ENCODE measurements around the gene RBM38.

RBM38 gene

DNA sequence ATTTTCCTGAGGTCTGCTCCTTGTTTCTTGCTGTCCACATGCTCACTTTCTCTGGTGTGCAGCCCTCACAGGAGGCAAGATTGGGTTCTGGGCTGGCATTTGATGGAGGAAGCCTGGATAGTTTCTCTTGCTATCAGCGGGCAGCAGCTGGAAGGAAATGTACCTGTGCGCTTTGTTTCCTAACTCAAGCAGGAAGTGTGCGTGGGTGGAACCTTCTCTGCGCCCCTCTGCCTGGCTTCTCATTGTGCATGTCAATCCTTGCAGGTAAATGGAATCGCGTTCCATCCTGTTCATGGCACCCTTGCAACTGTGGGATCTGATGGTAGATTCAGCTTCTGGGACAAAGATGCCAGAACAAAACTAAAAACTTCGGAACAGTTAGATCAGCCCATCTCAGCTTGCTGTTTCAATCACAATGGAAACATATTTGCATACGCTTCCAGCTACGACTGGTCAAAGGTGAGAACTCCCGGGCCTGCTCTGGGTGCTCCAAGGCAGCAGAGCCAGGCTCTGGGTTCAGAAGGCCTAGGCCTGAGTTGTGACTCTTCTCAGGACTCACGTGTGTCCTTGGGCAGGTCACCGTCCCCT lies 16.8 kb upstream of the RBM38 start:
- no peak for DNase-seq

DNA sequence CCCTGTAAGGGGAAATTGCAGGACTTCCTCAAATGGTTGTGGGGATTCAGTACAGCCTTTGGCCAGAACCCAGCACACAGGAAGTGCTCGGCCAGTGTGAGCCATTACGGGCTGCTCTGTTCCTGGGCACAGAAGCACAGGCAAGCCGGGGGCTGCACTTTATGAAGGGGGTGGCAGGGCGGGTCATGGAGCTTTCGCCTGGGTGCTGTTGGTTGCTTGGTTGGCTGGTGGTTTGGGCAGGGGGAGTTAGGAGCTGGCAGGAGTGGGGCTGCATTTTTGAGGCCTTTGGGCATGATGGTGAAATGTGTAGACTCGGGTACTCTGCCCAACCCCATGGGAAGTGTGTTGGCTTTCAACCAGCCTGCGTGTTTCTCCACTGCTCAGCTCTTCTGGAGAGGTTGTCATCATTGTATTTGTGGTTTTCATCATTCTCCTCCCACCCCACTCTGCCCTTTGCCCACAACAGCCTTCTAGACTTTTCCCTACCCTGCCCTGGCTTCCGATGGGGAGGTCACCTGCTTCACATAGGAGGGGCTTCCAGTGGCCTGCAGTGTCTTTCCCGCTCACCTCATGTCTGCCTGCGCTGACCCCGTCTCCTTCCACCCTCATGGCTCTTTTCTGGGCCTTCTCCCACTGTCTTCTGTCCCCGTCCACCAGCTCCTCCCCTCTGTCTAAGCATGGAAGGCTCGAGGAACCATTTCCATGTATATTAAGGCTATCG lies 16.1 kb upstream of the RBM38 start:
- DNase-seq: no peak

DNA sequence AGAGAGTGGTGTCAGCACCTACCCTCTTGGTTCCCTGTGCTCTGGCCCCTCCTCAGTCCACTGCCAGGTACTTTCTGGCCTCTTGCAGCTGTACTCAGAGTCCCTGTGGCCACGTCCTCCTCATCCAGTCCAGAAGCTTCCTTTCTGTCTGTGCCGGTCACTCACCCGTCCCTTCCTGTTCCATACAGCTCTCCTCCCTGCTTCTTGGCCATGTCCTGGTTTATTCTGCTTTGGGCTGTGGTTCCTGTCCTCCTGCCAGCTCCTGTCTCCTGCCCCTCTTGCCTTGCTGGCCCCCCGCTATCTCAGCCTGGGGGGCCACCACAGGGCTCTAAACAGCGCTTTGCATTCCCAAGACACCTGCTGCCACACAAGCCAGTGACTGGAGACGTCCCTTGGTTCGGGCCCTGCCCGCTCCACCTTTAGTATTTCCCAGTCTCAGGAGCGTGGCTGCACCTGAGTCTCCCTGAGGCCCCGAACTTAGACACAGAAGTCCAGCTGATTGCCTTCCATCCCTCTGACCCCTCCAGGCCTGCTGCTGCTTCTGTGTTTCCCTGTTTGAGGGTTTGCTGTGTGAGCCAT lies 15.5 kb upstream of the RBM38 start:
- DNase-seq: no peak

DNA sequence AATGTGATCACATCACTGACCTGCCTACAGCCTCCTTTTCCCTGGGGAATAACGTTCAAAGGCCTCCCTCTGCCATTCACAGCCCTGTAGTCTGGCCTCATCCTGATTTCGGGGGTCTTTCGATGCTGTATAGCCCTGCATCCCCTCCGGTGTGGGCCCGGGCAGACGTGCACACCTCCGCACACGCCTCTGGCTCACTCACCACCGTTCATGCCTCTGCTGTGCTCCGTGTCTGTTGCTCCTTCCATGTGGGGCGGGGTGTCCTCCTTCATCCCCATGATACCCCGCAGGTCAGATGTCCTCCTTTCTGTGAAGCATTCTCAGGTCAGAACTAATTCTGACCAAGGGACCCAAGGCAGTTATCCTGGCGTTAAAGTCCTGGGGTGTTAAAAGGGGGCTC lies 13.8 kb upstream of the RBM38 start:
- DNase-seq: no peak

DNA sequence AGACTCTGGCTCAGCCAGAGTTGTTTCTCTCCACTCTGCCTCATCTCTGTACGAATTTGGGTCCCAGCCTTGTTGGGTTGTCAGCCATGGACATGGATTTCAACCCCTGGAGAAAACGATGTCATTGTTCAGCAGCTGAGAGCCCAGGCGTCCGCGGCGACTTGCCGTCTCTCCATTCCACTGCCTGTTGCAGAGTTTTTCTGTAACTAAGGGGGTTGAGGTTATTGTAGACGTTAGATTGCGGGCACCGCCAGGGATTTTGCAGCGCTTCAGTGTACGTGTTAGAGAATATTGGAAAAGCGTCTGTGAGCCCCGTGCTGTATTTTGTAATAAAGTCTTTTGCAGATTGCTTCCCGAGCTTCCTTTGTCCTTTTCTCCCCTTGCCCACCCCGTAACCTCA lies 13.1 kb upstream of the RBM38 start:
- no peak for DNase-seq

DNA sequence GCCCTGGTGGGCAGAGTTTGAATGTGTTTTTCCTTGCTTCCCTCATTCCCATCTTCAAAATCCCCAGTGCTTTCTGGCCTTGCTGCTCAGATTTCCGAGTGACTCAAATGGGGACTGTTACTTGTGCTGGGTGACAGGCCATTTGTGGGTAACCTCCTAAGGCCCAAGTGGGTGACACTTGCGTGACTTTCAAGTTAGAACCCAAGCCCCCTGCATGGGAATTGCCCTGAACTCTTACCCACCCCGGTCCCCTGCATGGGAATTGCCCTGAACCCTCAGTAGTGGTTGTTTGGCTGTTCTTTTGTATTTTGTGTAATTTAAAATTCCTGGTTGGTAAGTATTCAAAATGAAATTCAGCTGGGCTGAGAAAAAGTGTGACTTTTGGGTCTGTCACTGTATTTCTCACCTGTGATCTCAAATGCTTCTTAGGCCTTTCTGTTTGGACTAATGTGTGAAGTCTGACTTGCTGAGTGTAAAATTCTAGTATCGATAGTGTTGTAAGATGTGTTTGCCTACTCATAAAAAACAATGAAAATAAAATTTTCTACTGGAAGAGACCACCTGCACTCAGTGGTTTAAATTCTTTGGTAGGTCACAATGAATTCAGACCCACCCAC lies 12.4 kb upstream of the RBM38 start:
- no peak for DNase-seq

DNA sequence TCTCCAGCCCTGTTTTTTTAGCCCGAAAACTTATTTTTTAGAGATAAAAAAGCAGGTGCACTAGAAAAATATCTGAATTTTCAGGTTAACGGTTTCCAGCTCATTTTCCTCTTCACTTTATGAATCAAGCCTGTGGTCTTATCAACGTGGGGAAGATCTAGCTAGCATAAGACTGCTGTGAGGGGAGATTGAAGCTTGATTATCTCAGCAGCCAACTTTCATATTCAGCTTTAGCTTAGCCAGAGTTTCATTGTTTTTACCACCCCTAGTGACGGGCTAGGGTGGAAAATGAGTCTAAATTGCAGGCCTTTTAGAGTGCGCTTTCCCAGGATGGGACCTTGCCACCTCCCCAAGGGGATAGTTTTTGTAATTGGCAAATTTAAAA lies 11.9 kb upstream of the RBM38 start:
- no peak for DNase-seq

DNA sequence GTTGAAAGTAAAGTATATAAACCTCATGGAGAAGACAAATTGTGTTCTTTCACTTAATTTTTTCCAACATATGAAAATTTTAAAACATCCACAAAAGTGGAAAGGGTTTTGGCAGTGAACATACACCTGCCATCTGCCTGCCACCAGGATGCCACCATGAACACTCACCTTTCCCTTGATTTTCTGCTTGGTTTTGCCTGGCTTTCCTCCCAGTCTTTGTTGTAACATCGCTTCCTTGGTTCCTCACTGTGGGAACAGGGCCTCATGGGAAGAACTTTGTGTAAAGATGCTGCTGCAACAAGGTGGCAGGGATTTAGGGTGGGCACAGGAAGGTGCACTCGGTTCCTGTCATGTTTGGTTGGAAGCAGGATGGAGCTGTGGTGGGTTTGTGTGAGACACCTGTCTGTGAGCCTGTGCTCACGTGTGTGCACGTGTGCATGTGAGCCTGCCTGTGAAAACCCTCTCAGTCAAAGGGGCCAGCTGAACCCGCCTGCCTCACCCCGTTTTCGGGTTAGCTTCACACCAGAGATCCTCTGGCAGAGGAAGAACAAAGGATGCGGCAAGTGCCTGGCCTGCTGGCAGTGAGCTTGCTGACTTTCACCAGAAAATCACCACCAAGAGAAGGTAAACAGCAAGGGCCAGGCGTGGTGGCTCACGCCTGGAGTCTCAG lies 11.0 kb upstream of the RBM38 start:
- no peak for DNase-seq

DNA sequence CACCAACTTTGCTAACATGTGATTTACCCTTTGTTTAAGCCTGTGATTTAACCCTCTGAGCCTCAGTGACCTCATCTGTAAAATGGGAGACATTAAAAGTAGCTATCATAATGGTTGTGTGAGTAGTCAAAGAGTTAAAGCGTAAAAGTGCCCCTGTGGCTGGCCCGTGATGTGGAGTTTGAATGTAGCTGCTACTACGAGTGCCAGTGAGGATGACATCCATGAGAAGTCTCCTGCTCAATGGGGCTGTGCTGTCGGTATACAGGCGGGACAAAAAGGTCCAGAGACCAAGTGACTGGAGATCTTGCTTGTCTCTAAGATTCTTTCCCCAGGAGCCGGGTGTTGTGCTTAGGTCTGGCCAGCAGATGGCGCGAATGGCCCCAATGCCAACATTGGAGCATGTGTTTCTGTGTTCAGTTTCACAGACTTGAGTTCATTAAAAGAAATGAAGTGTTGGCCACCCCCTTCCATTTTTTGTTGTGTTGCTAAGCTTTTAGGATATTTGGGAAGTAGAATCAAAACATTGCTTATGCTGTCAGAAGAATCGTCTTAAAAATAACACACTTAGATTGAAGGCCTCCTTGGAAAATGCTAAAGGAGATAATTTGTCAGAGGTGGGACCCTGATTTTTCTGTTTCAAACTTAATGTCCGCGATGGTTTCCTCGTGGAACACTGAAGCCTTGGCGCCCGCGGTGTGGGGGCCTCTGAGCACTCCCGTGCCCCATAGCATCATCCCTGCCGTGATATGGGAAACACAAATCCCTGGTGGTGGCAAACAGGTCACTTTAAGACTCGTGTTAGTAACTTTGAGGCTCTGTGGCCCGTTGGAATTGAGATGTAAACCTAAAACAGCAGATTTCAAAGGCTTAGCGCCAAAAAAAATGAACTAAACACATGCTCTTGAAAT lies 9.3 kb upstream of the RBM38 start:
- peak; percentile 59 for DNase-seq

DNA sequence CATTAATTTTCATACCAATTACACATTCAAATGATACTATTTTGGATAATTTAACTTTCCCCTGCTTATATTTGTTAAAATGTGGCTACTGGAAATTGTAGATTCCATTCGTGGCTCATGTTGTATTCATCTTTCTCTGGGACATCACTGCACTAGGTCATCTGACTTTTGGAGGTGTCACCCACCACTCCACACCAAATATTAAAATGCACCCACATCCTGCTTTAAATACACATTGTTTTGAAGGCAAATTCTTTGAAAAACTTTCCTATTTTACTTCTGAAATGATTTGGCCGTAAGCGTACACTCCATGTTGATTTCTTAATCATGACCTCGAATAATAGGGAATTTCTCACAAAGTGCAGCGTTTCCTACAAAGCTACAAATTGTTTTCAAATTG lies 8.7 kb upstream of the RBM38 start:
- DNase-seq: no peak

DNA sequence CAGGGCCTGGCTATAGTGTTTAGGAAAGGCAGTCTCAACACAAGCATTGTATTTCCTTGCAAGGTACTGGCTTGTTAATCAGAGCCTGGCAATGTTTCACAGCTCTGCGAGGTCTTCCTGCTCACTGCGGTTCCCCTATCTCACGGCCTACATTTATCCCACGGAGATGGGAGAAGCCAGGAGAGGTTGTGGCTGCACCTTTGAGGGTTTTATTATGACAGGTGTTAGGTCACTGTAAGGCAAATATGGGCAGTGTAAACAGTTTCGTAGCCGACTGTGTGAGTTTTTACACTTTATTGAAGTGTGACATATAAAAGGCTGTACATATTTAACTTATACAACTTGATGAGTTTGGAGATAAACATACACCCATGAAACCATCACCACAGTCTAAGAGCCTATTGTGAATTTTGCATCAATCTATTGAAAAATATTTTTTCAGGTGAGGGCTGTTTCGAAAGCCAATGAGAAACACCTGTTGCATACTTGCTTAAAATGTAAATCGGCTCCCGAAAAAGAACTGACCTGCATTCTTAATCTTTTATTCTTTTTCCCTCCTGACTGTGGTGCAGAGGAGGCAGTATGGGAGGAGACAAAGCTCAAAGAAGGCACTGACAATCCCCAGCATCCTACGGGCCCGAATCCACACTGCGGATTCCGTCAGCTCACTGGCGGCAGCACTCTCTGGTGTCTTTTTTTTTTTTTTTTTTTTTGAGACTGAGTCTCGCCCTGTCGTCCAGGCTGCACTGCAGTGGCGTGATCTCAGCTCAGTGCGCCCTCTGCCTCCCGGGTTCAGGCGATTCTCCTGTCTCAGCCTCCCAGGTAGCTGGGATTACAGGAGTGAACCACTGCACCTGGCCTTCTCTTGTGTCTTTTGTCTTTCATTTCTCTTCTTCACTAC lies 7.5 kb upstream of the RBM38 start:
- no peak for DNase-seq

DNA sequence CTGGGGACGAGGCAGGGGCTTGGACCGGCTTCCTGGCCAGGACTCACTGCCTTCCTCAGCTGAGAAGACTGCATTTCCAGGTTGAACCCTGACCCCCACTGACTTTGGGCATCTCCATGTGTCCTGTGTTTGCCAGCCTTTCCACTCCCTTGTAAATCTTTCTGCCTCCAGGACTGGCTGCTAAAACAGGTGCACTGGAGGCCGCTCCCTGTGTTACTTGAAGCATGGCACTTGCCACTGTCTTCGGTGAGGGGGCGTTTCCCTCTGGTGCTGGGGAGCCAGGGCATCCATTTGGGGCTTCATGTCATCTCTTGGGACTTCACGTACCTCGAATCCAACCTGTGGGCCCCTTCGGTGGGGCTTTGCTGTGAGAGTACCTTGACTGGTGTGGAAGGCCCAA lies 6.7 kb upstream of the RBM38 start:
- DNase-seq: no peak

DNA sequence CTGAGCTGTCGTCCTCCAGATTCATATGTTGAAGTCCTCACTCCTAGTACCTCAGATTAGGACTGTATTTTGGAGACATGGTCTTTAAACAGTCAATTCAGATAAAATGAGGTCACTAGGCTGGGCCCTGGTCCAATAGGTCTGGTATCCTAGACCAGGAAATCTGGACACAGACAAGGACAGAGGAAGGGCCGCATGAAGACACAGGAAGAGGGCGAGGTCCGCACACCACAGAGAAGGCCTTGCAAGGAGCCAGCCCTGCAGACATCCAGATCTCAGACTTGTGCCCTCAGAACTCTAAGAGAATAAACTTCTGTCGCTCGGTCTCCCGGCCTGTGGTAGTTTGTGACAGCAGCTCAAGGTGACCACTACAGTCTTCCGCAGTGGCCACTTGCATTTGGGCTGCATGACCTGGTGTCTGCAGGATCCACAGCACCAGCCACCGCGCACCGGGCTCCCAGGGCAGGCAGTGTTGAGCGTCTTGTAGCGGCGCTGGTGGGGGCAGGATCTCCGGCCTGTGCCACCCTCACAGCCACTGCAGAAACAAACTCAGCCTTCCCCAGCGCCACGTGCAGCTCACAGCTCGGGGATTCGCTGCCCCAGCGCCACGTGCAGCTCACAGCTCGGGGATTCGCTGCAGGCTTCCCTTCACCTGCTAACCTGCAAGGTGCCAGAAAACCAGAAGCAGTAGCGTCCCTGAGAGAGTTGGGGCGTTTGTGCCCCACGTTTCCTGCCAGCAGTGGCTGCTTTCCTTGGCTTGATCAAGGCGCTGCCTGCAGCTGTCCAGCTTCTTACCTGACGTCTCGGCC lies 6.0 kb upstream of the RBM38 start:
- DNase-seq: no peak

DNA sequence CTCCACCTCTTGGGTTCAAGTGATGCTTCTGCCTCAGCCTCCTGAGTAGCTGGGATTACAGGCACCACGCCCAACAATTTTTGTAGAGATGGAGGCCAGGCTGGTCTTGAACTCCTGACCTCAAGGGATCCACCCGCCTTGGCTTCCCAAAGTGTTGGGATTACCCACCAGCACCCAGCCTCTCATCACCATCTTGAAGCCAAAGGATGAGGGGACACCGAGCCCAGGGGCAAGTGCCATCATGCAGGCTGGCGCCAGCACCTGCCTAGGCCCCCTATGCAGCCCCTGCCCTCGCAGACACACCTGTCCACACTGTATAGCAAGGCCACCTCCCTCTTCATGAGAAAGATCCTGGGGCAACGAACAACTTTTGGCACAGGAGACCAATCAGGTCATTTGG lies 5.3 kb upstream of the RBM38 start:
- no peak for DNase-seq

DNA sequence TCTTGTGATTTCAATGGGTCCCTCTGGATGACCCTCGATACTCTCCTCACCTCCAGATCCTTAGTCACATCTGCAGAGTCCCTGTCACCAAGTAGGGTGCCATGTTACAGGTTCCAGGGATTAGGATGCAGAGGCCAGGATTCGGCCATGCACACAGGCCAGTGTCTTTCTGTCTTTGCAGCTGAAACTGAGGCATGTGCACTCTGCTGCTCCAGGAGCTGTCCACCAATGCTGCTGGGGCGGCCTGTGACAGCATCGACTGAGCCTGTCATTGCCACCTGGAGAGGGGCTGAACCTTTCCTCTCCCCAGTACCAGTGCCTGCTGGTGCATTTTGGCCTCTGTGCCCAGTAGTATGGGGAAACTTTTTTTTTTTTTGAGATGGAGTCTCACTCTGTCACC lies 4.4 kb upstream of the RBM38 start:
- DNase-seq: no peak

DNA sequence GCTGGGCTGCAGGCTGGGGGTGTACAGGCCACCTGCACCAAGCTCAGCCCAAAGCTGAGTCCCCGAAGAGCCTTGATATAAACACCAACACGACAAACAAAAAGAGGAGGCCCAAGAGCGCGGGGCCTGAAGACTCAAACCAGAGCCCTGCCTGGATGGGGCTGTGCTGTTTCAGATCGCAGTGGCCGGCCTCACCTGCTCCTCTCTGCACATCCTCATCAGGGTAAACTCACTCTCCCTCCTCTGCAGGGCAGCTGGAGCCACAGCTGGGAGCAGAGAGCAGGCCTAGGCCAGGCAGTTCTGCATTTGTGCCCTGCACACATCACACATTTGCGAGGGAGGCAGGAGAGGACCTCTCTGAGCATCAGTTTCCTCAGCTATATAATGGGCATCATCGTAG lies 3.7 kb upstream of the RBM38 start:
- DNase-seq: no peak

DNA sequence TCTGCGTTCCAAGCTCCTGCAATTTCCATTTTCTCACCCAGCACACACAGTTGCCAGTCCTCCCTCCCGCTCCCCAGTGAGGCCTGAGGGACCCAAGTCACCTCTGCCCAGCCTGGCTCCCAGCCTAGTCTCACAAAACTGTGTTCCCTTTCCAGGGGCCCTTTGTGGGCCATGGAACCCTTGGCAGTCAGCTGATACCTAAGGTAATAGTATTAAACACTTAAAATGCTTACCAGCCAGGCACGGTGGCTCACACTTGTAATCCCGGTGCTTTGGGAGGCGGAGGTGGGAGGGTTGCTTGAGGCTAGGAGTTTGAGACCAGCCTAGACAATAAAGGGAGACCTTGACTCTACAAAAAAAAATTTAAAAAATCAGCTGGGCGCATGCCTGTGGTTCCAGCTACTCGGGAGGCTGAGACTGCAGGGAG lies 3.2 kb upstream of the RBM38 start:
- DNase-seq: no peak

DNA sequence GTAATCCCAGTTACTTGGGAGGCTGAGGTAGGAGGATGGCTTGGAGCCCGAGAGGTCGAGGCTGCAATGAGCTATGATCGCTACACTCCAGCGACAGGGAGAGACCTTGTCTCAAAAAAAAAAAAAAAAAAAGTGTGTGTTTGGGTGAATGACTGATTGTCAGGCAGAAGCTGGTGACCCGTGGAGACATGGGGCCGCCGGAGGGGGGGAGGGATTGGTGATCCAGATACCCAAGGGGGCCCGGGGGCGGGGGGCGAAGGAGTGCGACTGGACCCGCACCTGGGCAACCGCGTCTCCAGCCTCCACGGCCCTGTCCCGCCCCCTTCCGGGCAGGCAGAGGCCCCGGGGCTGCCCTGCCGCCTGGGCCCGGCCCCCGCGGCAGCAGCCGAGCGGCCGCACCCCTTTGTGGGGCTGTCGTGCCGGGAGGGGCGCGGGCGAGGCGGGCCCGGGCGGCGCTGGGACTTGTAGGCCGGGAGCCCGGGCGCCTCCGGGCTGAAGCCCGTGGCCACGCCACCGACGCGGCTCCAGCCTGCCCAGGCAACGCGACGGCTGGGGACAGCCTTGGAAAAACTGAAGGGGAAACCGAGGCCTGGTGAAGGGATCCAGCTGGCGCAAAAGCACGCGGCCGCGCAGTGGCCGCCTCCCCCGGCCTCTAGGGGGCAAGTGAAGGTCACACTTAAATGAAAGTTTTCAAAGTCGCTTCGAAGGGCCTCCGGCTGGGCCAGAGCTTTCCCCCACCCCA lies 2.1 kb upstream of the RBM38 start:
- DNase-seq: peak; percentile 88
